ENCODE results near the gene AGMAT.
"Not testable (repeated sequence)": the region's sequence is repeated elsewhere in the genome, so short reads cannot be mapped to it uniquely, and the experiment has no call there.

AGMAT gene

GRCh38 chr1:15618655-15619525 lies 34.0 kb upstream of the AGMAT start:
- H3K27ac Mint-ChIP-seq = peak overlapping the region; percentile 99
- H3K36me3 Mint-ChIP-seq = peaks cover 25 to 39% of the 10 kb centered on the region in 2 donors
- no peaks in the 10 kb centered on the region for H3K27me3 Mint-ChIP-seq
- peak; percentile 1 for ATAC-seq (replicated peaks)
- H3K4me1 Mint-ChIP-seq = peaks cover 20 to 59% of the 10 kb centered on the region in 2 donors
- no peaks in the 10 kb centered on the region for H3K9me3 Mint-ChIP-seq
- peak overlapping the region; percentile 94 to 95 for H3K4me3 Mint-ChIP-seq
- DNase-seq = no peak

GRCh38 chr1:15618077-15618654 lies 33.3 kb upstream of the AGMAT start:
- no peaks in the 10 kb centered on the region for H3K27me3 Mint-ChIP-seq
- peak overlapping the region; percentile 99 for H3K27ac Mint-ChIP-seq
- H3K4me3 Mint-ChIP-seq = peak overlapping the region; percentile 94 to 95
- H3K9me3 Mint-ChIP-seq = no peaks in the 10 kb centered on the region
- ATAC-seq (replicated peaks) (peak; percentile 75 to 79), DNase-seq (peak; percentile 54)
- peaks cover 20 to 58% of the 10 kb centered on the region in 2 donors for H3K4me1 Mint-ChIP-seq
- H3K36me3 Mint-ChIP-seq = peaks cover 25 to 39% of the 10 kb centered on the region in 2 donors

- Mint-ChIP-seq H3K36me3 (peaks cover 21 to 32% of the 10 kb centered on the region in 2 donors), H3K4me1 (peaks cover 15 to 51% of the 10 kb centered on the region in 2 donors), H3K4me3 (peak within 1 kb of the TSS; percentile 94 to 95), H3K27ac (peak within 1 kb of the TSS; percentile 99), H3K9me3 (no peaks in the 10 kb centered on the region), H3K27me3 (no peaks in the 10 kb centered on the region)
- ATAC-seq (replicated peaks) (peak; percentile 74 to 79), DNase-seq (peak; percentile 93)
Measured at GRCh38 chr1:15617173-15618076, 32.6 kb upstream of the AGMAT start, which contains the start of gene DDI2. Gene DDI2 (plus strand): TSS chr1:15617458. CDS start chr1:15617671, 213 bp downstream.

GRCh38 chr1:15616373-15617172 lies 31.7 kb upstream of the AGMAT start:
- H3K27me3 Mint-ChIP-seq = no peaks in the 10 kb centered on the region
- H3K9me3 Mint-ChIP-seq = no peaks in the 10 kb centered on the region
- DNase-seq (no peak), ATAC-seq (replicated peaks) (peak; percentile 39 to 46)
- H3K4me1 Mint-ChIP-seq = peaks cover 15 to 42% of the 10 kb centered on the region in 2 donors
- peak overlapping the region; percentile 94 to 95 for H3K4me3 Mint-ChIP-seq
- H3K36me3 Mint-ChIP-seq = peaks cover 18 to 29% of the 10 kb centered on the region in 2 donors
- H3K27ac Mint-ChIP-seq = peak overlapping the region; percentile 99

- Mint-ChIP-seq H3K36me3 (no peaks in the 10 kb centered on the region), H3K4me1 (no peaks in the 10 kb centered on the region), H3K27ac (no peak overlapping the region), H3K9me3 (no peaks in the 10 kb centered on the region), H3K4me3 (no peak overlapping the region), H3K27me3 (no peaks in the 10 kb centered on the region)
- ATAC-seq (replicated peaks) (no peak), DNase-seq (no peak)
Measured at GRCh38 chr1:15610167-15610566, 25.3 kb upstream of the AGMAT start.

GRCh38 chr1:15609631-15610030 lies 24.8 kb upstream of the AGMAT start:
- Mint-ChIP-seq H3K4me1 (no peaks in the 10 kb centered on the region), H3K27ac (no peak overlapping the region), H3K27me3 (no peaks in the 10 kb centered on the region), H3K4me3 (no peak overlapping the region), H3K36me3 (no peaks in the 10 kb centered on the region), H3K9me3 (no peaks in the 10 kb centered on the region)
- ATAC-seq (replicated peaks) = no peak
- DNase-seq = no peak

- ATAC-seq (replicated peaks) (no peak), DNase-seq (no peak)
- peaks cover 0 to 6% of the 10 kb centered on the region in 2 donors for H3K36me3 Mint-ChIP-seq
- peaks cover 0 to 2% of the 10 kb centered on the region in 2 donors for H3K9me3 Mint-ChIP-seq
- no peaks in the 10 kb centered on the region for H3K27me3 Mint-ChIP-seq
- H3K4me1 Mint-ChIP-seq = peaks cover 7 to 11% of the 10 kb centered on the region in 2 donors
- H3K27ac Mint-ChIP-seq = no peak overlapping the region
- no peak overlapping the region for H3K4me3 Mint-ChIP-seq
Measured at GRCh38 chr1:15605398-15606383, 20.8 kb upstream of the AGMAT start.

- ATAC-seq (replicated peaks); H3K9me3 Mint-ChIP-seq; H3K36me3 Mint-ChIP-seq; DNase-seq; H3K27ac Mint-ChIP-seq; H3K27me3 Mint-ChIP-seq: not testable (repeated sequence)
- peaks cover 7 to 11% of the 10 kb centered on the region in 2 donors for H3K4me1 Mint-ChIP-seq
- H3K4me3 Mint-ChIP-seq = peak overlapping the region in 1 of 2 donors; percentile 2
Measured at GRCh38 chr1:15604400-15604799, 19.5 kb upstream of the AGMAT start.

- H3K36me3 Mint-ChIP-seq; H3K27ac Mint-ChIP-seq; H3K9me3 Mint-ChIP-seq; H3K27me3 Mint-ChIP-seq; DNase-seq; ATAC-seq (replicated peaks): not testable (repeated sequence)
- Mint-ChIP-seq H3K4me1 (peaks cover 7 to 11% of the 10 kb centered on the region in 2 donors), H3K4me3 (peak overlapping the region; percentile 86 to 91)
Measured at GRCh38 chr1:15603966-15604282, 19.1 kb upstream of the AGMAT start.

GRCh38 chr1:15603050-15603965 lies 18.5 kb upstream of the AGMAT start:
- ATAC-seq (replicated peaks) (peak; percentile 99), DNase-seq (peak; percentile 91)
- peak overlapping the region; percentile 86 for H3K27ac Mint-ChIP-seq
- H3K9me3 Mint-ChIP-seq = peaks cover 0 to 2% of the 10 kb centered on the region in 2 donors
- no peaks in the 10 kb centered on the region for H3K27me3 Mint-ChIP-seq
- H3K4me1 Mint-ChIP-seq = peaks cover 7 to 11% of the 10 kb centered on the region in 2 donors
- H3K4me3 Mint-ChIP-seq = peak overlapping the region; percentile 86 to 91
- peaks cover 0 to 6% of the 10 kb centered on the region in 2 donors for H3K36me3 Mint-ChIP-seq

GRCh38 chr1:15598436-15598835 lies 13.6 kb upstream of the AGMAT start:
- no peak overlapping the region for H3K27ac Mint-ChIP-seq
- ATAC-seq (replicated peaks) = no peak
- H3K9me3 Mint-ChIP-seq = no peaks in the 10 kb centered on the region
- H3K27me3 Mint-ChIP-seq = no peaks in the 10 kb centered on the region
- H3K36me3 Mint-ChIP-seq = no peaks in the 10 kb centered on the region
- no peak overlapping the region for H3K4me3 Mint-ChIP-seq
- no peak for DNase-seq
- peaks cover 2 to 6% of the 10 kb centered on the region in 2 donors for H3K4me1 Mint-ChIP-seq
